Stimulated activated CD4-positive, alpha-beta T cell treated with anti-CD3 and anti-CD28 coated beads, Interleukin-2, amount 100 ng/mL, for 4 hours (primary cell): ENCODE data around the gene BAHCC1.

ENCODE experiments used
- DNase-seq: peaks from one replicate; pipeline ENCODE4 v3.0.0-alpha.2; 2020; ENCODE audit warnings: low read depth

The BAHCC1 gene

DNA sequence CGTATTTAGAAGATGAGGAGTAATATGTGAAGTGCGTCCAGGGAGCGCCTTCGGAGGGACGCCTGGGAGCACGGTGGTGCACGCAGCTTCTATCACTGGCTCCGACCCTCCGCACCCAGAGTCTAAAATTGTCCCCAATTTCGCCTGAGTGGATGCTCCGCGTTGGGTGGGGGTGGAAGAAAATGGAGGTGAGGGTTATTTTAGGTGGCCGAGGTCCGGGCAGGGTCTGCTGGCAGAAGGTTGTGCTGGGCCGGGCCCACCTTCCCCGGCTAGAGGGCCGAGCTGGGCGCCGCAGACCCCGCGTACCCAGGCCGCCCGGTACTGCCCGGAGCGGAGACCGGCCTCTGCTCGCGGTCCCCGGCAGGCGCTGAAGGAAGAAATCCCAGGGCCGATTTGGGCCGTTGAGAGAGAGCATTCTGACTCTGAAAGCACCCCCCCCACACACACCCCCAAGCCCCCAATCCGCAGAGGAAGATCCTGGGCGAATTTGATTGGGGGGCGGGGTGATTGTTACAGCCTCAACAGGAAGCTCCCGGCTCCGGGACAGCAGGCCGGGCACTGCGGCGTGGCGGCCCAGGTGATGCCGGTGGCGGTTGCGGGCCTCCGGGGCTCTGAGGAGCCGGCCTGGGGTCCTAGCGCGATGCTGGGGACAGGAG is 3.0 kb downstream of the BAHCC1 start:
- no peak for DNase-seq

DNA sequence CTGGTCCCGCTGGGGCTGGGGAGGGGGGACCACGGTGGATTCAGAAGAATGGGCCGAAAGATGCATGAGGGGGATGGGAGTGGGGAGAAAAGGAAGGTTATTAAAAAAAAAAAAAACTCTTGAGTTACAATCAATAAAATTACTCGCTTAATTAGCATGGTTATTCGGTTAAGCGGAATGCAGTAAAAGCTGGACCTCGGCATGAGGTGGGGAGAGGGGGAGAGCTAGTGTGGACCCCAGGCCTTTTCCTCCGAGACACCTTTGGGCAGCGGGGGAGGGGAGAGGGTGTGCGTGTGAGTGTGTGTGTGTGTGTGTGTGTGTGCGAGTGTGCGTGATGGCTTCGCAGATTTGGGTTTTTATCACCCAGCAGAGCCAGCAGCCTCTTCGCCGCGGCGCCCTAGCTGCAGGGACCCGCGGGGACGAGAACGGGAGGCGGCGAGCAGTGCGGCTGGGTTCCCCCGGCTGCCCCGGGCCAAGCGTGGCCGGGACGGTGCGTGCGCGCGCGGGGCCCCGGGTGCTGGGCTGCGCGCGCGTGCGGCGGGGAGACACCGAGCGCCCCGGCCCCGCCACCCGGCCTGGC is 3.7 kb downstream of the BAHCC1 start:
- no peak for DNase-seq

DNA sequence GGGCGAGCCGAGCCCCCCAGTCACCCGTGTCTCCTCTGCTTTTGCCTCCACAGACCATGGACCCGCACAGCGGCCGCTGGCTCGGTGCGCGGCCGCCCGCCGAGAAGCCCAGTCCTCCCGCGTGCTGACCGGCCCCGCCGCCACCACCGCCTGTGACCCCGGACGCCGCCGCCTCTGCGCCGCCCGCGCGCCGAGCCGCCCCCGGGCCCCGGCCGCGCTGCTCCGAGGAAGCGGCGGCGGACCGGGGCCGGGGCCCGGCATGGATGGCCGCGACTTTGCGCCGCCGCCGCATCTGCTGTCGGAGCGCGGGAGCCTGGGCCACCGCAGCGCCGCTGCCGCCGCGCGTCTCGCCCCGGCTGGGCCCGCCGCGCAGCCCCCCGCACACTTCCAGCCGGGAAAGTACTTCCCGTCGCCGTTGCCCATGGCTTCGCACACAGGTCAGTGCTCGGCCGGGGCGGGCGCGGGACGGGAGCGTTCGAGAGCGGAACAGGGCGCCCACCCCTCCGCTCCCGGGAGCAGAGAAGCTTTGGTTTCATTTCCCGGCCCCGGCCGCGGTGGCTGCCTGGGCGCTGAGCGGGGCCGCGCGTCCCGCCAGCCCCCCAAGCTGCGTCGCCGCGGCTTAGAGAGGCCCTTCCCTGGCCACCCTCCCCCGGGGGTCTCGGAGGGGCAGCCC is 4.4 kb downstream of the BAHCC1 start:
- DNase-seq = no peak

DNA sequence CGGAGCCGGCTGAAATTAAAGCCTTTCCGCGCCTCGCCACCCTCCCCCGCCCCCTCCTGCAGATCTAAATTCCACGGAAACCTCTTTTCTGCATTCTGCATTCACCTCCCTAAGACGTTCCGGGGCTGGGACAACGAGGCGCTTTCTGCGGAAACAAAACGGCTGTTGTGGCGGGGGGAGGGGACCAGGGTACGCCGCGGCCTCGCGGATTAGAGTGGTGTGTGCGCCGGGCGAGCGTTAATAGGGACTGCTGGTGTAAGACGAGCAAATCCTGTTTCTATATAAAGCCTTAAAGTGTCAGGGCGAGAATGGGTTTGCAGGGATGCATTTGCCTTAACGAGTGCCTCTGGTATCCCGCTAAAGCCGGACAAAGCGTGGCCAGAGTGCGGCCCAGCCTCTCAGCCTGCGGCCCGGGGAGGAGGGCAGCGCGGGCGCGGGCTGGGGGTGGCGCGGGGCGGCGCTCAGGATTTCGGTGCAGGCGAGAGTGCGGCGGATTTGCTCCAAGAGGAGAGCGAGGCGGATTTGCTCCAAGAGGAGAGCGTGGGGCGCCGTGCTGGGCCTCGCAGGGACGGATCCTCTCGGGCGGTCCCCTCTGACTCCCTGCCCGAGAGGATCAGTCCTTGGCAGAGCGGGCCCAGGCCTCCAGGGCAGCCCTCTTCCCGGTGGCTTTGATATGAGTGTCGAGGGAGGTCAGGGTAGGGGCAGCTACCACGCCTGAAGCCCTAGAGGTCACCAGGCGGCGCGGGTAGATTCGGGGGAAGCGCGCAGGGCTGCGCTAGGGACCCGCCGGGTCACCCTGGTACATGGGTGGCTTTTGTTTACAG is 5.1 kb downstream of the BAHCC1 start:
- DNase-seq = no peak

DNA sequence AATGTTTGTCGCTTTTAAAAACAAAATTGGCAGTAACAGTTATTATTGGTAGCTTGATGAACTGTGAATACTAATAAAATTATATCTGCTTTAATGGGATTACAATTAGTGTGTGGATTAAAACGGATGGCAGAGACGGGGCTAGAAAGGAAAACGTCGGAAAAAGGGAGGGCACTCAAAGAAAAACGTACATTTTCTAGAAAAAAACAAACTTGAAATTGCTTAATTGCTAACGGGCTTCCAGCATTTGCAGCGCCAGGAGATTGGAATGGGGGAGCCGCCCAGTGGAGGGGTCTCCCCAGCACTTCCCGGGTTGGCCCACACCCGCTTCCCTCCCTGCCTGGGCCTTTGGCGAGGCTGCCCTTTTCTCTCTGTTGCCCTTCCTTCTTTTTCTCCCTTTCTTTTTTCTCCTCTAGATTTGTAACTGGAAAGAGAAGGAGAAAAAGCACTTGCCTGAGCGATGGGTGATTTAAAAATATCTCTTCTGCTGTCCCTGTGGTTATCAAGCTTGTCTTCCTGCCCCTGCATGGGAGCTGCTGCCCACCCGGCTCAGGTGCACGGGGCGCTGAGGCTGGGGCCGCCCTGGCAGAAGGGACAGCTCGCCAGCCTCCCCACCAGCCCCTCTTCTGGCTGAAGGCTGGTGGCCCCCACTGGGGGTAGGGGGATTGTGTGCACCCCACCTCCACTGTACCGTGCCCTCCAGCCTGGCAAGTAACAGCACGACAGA is 5.9 kb downstream of the BAHCC1 start:
- no peak for DNase-seq

DNA sequence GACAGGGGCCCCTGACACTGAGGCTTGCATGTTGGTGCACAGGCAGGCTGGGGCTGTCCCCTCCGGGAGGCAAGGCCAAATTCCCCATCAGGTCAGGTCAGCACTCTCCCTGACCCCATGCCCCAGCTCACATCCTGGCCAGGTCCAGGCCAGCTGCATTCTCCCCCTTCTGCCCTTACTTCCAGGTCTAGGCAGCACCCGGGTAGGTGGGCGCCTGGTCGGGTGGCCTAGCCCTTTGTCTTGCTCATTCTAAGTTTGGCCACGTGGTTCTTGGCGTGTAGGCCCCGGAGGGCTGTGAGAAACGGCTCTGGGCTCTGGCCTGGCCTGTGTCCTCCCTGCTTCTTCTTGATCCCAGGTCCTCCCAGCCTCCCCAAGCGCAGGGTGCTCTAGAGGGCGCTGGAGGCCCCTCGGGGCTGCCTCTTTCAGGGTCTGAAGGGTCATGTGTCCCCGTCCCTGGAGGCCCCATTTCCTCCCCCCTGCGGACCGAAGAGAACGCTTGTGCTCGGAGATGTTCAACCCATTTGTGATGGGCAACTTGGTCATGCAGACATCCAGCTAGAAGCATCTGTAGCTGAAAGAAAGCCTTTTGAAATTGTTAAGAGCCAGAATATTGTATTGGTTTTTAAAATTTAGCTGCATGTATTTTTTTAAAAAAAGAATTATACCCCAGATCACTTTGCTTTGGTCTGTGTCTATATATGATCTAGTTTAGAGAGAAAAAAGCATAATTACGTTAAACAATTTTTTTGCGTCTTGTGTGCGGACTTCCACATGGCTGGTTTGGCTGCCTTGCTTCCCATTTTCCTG is 6.7 kb downstream of the BAHCC1 start:
- no peak for DNase-seq

DNA sequence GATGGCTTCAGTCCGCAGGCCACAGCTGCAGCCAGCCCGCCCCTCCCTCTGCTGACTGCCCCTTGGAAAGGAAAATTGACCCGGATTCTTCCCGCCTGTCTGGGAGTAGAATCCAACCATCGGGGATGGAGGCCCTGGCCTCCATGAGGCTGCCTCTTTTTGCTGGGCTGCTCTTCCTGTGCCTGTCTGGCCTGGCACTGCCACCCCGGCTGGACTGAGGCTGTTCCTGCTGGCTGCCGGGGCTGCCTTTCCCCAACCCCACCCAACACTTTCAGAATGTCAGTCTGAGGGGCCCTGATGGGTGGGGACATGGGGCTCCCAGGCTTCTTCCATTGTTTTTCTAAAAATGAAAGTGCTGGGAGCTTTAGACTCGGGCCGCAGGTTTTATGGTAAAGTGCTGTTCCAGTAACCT is 7.3 kb downstream of the BAHCC1 start:
- DNase-seq = no peak

DNA sequence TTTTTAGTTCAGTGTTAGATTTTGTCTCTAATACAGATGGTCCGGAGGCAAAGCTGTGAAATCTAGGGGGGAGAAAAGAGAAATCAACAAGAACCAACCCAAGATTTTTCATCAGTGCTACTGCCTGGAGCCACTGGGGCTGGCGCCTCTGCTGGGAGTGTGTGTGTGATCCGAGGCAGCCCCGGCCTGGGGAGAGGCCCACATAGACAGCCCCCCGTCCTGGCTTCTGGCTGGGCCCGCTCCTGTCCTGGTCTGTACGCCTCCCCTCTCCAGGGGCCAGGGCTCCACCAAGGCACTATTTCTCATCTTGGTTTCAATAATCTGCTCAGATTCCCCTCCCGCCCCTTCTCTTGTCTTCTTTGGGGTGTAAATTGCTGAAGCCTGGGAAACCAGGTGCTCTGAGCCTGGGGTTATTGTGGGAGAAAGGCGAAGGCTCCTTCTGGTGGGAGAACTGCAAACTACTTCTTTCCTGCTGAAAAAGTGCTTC is 7.8 kb downstream of the BAHCC1 start:
- DNase-seq = no peak

DNA sequence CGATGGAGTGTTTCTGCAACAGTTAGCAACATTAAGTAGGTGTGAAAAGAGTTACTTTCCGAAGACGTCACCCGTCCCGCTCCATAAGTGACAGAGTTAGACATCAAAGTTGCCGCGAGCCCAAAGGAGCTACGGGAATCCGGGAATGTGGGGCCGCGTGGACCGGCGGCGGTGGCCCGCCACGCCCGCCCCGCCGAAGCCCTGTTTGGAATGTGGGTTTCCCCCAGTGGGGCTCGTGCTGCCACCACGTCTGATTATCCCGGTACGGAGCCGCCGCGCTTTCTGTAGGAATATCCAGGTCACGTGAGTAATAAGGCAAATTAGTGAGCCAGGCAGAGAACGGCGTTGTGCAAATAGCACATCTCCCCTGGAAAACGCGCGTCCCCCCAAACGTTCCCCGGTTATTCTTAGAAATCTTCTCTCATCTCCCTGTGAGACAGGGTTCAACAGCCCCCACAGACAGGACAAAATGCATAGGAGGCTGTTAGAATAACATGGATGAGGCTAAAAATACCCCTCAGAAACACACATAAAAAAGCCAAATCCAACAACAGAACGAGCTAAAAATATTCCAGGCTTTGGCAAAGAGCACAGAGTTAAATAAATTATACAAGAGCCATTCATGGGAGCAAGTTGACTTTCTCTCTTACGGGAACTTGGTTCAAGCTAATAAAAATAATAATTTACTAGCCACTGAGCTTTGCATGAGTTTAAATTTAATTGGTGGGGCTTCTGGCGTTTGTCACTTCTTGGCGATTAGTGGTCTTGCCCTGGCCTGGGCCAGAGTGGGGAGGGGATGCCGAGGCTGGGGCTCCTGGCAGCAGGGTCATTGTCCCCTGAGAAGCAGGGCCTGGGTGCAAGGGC is 8.6 kb downstream of the BAHCC1 start:
- no peak for DNase-seq

DNA sequence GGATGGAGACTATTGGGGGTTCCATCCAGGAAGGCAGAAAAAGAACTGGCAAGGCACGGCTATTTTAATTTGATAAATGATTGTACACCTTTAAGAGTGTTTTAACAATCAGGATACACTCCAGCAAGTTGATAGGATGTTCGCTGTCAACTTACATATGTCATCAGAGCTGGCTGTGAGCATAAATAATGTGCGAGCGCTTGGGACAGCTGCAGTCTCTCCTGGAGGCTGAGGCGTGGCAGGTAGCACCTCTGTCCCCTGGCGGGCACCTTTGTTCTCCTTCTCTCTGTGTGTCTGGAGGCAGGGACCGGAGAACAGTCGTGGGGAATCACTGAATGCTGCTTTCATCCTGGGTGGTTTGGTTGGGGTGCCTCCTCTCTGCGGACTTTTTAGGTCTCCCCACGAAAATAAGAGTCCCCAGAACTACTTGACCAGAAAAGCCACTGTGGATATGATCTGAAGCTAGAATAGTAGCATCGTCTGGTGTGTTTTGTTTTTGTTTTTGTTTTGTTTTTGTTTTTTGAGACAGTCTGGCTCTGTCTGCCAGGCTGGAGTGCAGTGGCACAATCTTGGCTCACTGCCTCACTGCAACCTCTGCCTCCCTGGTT is 9.4 kb downstream of the BAHCC1 start:
- no peak for DNase-seq

DNA sequence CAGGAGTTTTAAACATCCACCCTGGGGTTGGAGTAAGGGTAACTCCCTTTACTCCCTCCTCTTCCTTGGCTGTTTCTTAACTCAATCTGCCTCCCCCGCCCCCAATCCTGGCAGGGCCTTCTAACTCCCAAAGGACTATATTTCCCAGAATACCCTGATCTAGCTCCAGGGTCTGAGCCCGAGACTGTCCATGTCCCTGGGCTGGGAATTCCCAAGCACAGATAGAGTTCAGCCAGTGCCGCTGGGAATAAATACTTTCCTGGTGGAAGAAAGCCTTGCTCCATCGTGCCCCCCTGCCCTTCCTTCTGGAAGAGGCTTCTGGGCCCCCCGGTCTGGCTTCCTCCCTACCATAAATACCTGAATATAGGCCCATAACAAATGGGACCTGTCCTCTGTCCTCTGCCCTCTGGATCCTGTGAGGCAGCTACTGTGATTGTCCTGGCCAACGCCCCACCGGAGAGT is 10.2 kb downstream of the BAHCC1 start:
- no peak for DNase-seq

DNA sequence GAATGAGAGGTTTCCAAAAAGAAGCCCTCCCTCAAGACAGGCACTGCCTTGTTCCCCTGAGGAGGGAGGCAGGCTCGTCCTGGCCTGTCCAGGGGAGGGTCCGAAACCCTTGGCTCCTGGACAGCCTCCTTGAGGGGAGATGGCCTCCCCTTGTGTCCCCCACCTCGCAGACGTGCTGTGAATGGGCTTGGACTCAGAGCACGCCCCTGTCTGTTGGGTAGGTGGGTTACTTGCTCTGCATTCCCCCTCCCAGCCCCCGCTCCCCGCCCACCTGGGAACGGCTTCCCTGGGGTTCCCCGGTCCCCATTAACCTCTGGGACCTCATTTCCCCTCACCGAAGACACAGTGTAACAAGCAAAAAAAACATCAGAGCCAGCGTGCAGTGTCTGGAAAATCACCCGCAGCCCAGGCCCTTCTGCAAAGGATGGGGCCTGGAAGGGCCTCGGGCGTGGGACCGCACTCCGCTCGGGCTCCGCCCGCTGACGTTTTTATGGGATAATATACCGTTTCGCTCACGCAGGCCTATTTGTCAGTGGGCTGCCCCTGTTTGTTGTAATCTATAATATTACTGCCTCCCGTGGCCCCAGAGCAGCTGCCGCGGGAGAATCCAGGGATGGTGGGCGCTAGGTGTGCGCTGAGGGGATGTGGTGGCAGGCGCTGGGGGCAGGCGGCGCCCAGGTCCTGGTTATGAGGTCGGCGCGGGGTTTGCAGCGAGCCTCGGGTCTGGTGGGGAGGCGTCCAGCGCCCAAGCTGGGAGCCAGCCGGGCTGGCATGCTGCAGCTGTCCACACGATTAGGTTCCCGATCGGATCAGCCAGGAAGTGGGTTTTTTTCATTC is 11.1 kb downstream of the BAHCC1 start:
- no peak for DNase-seq

DNA sequence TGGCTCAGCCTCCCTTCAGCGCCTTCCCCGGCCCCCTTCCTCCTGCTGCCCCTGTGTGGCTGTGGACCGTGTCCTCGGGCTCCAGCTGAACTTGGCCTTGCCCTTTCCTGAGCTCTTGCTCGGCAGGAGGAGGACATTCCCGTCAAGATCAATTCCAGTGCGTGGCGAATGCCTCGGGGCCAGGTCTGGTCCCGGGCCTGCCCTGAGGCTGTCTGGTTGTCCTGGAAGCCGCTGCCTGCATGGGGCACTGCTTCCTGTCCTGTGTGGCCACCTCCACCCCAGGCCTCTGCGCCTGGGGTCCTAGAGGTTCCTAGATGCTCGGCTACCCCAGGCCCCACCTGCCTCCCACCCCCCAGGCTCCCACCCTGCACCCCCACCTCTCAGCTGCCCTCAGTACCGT is 12.8 kb downstream of the BAHCC1 start:
- DNase-seq = no peak

DNA sequence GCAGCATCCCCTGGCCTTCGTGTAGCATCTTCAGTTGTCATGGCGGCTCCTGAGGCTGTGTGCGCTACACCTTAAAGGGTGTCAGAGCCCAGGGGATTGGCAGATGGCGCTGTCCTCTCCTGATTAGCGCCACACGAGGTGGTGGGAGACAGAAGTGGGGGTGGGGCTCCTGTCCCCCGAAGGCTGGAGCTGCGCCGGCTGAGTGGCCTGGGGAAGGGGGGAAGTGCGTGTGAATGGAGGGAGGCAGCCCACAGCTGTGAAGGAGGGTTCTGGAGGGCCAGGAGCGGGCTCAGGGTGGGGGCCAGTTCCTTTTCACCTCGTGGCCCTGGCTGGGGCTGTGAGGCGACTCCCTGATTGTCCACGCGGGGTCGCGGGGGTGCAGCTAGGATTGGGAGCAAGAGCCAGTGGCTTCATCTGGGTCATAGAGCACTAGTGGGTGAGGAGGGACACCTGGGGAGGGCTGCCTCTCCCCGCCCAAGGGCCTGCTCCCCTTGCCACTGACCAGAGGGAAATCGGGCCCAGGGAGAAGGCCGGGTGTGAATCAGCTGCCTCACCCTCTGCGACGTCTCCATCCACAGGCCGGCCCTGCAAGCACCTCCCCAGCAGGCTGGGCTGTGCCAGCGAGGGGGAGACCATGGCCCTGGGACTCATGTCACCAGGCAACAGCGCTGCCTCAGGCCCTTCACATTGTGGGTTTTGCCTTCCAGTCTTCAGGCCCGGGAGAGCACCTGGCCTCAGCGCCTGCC is 14.1 kb downstream of the BAHCC1 start:
- no peak for DNase-seq

DNA sequence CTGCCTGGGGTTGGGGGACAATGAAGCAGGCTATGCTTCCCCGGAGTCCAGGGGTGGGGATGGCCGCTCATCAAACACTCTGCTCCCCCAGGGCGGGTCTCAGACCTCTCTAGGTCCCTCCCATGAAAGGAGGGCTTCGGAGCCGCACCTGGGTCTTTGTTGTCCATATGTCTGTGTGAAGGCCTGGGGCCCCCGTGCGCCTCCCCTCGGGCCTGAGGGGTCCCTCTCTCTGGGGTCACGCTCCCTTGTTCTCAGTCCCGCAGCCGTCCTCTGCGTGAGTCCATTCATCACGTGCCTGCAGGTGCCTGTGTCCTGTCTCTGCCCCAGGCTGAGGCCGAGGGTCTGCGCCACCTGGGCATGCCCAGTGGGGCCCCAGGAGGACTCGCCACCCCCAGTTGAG is 15.6 kb downstream of the BAHCC1 start:
- DNase-seq = no peak

DNA sequence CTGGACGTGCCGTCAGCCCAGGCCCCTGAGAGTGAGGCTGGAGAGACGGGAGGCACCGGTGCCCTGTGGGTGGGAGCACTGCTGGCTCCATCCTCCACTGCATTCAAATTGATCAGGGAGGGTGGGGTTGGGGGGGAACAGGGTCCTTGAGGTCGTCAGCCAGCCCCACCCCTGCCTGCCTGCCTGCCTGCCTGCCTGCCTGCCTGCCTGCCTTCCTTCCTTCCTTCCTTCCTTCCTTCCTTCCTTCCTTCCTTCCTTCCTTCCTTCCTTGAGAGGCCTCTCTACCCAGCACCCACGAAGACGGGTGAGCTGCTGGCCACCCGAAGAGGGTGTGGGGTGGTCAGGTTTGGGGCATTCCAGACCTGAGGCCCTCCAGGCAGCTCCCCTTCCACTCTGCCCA is 16.0 kb downstream of the BAHCC1 start:
- DNase-seq = no peak

DNA sequence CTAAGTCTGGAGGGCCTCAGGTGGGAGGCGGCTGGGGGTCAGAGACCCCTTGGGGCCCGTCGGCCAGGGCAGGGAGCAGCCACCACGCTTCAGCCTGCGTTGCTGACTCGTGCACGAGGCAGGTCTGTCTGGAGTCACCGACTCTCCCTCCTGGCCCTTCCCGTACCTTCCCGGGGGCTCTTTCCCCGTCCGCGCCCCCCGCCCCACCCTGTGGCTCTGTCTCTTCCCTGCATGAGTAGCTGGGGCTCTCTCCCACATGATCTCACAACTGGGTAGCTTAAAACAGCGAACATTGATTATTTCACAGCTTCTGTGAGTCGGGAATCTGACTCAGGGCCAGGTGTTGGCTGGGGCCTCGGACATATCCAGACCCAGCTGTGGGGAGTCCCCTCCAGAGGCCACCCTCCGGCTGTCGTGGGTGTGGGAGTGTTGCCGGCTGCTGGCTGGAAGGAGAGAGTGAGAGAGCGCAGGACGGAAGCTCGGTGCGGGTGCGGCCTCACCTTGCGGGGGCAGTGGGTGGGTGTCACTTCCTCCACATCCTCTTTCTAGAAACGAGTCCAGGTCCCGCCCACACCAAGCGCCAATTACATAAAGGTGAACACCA is 17.3 kb downstream of the BAHCC1 start:
- peak; percentile 58 for DNase-seq
